Urothelium cell line (cell line): ENCODE results near the gene MAPKAPK5.
"Not testable (repeated sequence)": the region's sequence is repeated elsewhere in the genome, so short reads cannot be mapped to it uniquely, and the experiment has no call there.

Experiments used
- DNase-seq: peaks from one replicate; pipeline ENCODE4 v3.0.0; 2011; ENCODE audit warnings: low spot score, mixed read lengths
- FAIRE-seq: peaks from 2 replicates; lab custom pipeline; 2011; peaks lifted over from hg19 to GRCh38; lab: Jason Lieb, UNC

The MAPKAPK5 gene, protein sequence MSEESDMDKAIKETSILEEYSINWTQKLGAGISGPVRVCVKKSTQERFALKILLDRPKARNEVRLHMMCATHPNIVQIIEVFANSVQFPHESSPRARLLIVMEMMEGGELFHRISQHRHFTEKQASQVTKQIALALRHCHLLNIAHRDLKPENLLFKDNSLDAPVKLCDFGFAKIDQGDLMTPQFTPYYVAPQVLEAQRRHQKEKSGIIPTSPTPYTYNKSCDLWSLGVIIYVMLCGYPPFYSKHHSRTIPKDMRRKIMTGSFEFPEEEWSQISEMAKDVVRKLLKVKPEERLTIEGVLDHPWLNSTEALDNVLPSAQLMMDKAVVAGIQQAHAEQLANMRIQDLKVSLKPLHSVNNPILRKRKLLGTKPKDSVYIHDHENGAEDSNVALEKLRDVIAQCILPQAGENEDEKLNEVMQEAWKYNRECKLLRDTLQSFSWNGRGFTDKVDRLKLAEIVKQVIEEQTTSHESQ

DNA sequence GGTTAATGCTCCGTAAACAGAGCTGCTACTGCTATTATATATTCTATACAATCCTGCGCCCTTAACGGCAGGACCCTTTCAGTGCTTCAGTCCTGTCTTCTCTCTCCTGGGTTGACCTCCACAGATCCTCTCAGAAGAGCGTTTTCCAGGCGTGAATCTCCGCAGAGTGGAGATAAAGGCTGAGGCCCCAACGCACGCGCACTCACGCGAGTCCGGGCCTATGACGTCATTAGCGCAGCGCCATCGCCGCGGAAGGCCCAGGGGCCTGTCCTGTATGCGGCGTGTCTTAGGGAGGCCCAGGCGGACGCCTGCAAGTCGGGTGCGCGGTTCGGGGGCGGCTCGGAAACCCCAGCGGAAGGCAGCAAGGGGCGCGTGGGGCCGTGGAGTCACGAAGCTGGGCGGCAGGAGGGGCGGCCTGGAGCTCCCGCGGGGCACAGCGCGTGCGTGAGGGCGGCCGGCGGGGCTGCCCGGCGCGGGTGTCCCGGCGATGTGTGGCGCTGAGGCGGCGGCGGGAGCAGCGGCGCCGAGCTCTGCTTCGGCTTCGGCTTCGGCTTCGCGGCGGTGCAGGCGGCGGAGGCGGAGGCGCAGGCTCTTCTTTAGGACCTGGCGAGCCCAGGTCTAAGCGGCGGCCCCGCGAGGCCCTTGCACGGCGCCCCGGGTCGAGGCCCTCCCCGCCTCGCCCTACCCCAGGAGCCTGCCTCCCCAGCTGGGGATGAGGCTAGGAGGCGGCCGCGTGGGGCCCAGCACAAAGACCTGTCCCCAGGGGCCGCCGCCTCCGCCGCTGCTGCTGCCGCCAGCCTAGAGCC, at the start of gene MAPKAPK5:
Gene MAPKAPK5, plus strand, starts transcription at position 479 of the 806 bp plus-strand sequence. CDS start 506 bp downstream, outside the sequence.
- DNase-seq (peak; percentile 95), FAIRE-seq (peak; percentile 9)

DNA sequence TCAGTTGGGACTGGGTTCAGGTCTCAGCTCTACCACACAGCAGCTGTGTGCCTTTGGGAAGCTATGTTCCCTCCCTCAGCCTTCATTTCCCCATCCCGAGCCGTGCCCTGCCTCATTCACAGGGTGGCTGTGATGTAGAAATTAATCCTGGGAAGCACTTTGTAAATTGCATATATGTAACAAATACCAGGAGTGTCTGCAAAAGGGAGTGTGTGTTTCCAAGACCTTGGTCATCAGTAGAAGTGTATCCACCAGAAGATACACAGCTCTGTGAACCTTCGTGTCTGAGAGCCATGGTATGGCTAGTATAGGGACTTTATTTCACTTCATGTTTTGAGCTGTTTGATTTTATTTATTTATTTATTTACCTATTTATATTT, 49.2 kb upstream of the MAPKAPK5 start:
- DNase-seq, result no peak
- FAIRE-seq, result no peak

DNA sequence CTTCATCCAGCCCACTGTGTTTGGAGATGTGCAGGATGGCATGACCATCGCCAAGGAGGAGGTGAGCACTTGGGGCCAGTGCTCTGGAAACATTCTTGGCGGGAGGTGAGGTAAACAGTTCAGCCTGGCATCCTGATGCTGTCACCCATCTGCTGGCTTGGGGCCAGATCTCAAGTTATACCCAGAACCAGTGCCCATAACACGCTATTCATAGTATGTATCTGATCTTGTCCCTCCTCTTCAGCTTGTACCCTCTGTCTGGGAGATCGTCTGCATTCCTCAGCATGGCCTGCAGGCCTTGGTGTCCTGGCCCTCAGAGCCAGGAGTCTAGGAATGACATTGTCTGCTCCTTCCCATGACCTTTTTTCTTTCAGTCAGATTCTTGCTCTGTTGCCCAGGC, 43.8 kb upstream of the MAPKAPK5 start:
- FAIRE-seq (no peak), DNase-seq (no peak)

DNA sequence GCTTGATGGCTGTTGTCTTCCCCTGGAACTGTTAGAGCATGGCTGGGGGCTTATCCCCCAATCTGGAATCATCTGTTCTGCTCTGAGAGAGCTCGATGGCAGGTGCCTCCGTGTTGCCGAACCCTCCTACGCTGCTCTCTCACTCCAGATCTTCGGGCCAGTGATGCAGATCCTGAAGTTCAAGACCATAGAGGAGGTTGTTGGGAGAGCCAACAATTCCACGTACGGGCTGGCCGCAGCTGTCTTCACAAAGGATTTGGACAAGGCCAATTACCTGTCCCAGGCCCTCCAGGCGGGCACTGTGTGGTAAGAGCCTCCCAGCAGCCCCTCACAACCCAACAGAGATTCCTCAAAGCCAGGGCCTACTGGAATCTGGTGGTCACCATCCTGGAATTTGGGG, 42.3 kb upstream of the MAPKAPK5 start:
- FAIRE-seq (no peak), DNase-seq (no peak)

DNA sequence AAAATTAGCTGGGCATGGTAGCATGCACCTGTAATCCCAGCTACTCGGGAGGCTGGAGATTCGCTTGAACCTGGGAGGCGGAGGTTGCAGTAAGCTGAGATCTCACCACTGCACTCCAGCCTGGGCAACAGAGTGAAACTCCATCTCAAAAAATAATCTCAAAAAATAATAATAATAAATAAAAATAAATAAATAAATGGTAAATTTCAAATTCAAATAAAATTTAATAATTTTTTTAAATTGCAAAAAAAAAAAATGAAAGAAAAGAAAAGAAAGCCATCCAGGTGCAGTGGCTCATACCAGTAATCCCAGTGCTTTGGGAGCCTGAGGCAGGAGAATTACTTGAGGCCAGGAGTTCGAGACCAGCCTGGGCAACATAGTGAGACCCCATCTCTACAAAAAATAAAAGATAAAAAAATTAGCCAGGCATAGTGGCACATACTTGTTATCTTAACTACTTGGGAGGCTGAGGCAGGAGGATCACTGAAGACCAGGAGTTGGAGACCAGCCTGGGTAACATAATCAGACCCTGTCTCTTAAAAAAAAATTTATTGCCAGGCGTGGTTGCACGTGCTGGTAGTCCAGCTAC, 38.9 kb upstream of the MAPKAPK5 start:
- DNase-seq (no peak), FAIRE-seq (no peak)

DNA sequence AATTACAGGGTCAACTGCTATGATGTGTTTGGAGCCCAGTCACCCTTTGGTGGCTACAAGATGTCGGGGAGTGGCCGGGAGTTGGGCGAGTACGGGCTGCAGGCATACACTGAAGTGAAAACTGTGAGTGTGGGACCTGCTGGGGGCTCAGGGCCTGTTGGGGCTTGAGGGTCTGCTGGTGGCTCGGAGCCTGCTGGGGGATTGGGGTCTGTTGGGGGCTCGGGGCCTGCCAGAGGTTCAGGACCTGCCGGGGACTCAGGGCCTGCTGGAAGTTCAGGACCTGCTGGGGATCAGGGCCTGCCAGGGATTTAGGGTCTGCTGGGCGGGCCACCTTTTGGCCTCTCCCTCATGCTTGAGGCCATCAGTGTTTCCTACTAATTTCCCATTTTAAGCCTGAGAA, 38.2 kb upstream of the MAPKAPK5 start:
- no peak for DNase-seq
- no peak for FAIRE-seq

DNA sequence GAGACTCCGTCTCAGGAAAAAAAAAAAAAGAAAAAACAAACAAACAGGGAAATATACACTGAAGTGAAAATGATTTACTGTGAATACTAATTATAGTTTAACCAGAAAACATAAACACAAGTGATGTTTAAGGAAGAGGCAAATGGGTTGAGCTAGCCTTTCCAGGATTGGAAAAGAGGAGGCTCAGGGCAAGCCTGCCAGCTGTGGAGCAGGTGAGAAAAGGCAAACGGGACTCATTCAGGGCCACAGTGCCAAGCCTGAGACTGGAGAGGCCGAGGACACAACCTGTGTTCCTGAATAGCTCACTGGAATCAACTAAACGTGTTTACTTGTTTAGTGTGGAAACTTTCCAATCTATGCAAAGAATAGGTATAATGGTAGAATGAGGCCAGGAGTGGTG, 35.7 kb upstream of the MAPKAPK5 start:
- DNase-seq, result no peak
- FAIRE-seq, result no peak

DNA sequence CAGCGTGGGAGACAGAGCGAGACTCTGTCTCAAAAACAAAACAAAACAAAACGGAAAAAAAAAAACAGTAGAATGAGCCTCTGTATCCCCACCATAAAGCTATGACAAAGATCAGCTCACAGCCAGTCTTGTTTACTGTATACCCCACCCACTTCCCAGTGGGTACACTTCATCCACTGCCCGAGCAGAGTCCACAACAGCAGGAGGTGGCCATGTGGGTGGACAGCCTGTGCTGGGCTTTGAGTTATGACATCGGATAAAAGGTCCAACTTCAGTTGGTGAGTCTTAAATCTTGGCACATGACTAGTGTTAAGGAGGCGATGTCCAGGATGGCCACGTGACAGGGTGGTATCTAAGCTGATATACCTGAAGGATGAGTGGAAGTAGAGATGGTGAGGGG, 34.8 kb upstream of the MAPKAPK5 start:
- DNase-seq (no peak), FAIRE-seq (no peak)

DNA sequence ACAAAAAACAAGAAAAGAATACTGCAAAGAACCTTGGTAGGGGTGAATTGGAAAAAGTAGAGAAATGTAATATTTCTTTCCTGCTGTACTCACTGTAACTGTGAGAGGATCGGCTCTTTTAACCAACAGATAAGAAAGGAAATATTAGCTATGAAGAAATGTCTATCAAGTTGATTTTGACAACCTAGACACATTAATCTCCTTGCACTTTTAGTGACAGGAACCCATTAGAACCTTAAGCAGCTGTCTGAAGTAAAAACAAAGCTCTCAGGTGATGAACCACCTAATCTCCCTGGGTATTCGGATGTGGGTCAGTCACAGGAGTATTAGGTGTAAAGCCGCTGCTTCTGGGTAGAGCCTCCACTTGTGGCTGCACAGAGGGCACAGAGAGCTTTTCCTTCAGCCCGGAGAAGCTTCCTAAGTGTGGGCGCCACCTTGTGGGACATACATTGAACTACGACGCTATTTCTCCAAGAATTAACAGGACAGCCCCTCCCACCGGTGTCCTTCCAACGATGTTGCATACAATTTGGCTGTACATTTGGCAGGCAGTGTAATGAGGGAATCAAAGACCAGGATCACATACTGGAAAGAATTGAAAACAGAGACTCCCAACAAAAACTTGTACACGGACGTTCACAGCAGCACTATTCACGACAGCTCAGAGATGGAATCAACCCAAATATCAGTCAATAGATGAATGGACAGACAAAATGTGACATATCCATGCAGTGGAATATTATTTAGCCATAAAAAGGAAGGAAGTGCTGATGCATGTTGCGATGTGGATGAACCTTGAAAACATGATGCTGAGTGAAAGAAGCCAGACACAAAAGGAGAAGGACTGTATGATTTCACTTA, 28.9 kb upstream of the MAPKAPK5 start:
- FAIRE-seq, result no peak
- peak; percentile 86 for DNase-seq

DNA sequence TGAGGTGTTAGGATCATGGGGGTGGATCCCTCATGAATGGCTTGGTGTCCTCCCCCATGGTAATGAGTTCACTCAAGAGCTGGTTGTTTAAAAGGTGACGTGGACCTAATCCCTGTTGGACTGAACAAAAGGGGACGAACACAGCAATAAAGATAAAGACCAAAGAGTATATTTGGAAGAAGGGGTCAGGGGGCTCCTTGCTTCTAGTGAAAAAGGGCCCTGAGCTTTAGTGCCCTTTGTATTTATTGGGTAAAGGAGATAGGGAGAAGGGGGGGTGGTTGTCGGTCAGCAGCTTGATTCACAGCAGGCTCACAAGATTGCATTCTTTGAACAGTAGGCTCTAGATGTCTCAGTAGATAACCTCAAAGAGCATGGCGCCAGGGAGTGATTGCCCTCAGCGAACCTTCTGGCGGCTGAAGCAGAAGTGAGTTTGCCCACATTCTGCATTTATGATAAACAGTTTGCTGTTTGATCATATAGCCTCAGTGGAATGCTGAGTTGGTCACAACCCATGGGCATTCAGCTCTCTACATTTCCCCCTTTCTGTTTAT, 25.9 kb upstream of the MAPKAPK5 start:
- DNase-seq (no peak), FAIRE-seq (no peak)

DNA sequence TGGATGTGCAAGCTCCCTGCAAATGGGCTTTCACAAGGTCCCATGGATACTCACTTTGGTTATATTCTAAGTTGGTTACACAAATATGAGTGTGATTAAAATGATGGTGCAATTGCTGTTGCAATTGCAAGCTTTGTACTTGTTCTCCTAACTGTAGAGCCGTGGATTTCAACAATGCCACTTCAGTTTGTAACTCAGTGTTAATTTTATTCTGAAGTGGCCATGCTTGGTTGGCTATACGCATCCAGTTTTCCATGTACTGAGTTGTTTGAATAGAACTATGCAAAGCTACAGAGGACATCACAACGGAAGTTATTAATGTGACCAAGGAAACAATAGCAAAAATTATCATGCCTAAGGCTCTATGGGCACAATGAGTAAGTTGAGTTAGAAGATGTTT, 25.1 kb upstream of the MAPKAPK5 start:
- not testable (repeated sequence) for DNase-seq, FAIRE-seq

DNA sequence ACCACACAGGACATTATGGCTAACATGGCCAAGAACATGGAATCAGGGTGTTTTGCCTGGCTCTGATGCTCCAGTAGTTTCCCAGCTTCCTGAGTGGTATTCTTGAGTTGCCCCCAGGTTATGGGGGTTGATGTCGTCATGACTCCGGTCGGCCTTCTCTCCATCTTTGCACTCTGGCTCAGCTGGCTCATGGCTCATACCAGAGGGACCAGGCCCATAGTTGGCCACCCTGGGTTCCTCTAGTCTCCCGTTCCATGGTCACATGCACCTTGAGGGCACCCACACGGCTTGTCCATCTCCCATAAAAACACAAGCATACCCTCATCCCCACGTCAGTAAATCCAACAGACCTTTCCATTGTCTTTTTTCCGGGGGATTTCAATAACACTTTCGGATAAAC, 23.7 kb upstream of the MAPKAPK5 start:
- DNase-seq (no peak), FAIRE-seq (no peak)

DNA sequence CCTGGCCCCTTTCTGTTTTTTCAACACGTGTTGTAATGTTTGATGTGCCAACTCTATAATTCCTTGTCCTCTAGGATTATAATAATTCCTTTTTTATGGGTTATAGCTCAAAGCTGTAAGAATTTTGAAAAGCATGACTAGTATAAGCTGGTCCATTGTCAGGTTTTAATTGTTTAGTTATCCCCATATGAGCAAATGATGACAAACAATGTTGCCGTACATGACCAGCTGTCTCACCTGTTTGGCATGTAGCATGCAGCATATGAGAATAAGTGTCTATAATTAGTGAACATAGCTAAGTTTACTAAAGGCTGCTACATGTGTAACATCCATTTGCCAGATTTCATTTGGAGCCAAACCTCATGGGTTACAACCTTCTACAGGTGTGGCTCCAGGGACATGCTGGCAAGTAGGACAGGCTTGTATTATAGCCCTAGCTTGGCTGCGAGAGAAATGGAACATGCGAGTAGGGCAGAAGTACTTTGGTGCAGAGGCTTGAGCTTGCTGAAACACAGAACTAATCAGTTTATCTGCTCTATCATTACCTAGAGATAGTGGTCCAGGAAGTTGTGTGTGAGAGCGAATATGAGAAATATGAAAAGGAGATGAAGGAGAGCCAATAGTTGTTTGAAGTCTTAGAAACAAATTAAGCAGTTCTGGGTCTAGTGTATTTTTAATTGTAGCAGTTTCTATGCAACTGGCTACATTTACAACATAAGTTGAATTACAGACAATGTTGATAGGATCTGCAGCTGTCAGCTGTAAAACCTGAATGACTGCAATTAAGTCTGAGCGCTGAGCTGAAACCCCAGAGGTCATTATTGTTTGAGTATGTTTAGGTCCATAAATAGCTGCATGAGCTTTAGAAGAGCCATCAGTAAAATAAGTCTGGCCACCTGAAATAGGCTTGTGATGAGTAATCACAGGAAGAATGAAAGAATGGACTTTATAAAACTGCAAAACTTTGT, 22.6 kb upstream of the MAPKAPK5 start:
- FAIRE-seq (no peak), DNase-seq (no peak)

DNA sequence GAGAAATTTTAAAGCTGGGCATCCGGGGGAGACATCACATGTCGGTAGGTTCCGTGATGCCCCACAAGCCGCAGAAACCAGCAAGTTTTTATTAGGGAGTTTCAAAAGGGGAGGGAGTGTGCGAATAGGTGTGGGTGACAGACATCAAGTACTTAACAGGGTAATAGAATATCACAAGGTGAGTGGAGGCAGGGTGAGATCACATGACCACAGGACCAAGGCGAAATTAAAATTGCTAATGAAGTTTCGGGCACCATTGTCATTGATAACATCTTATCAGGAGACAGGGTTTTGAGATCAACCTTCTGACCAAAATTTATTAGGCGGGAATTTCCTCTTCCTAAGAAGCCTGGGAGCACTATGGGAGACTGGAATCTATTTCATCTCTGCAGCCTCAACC, 21.2 kb upstream of the MAPKAPK5 start:
- FAIRE-seq, DNase-seq: not testable (repeated sequence)

DNA sequence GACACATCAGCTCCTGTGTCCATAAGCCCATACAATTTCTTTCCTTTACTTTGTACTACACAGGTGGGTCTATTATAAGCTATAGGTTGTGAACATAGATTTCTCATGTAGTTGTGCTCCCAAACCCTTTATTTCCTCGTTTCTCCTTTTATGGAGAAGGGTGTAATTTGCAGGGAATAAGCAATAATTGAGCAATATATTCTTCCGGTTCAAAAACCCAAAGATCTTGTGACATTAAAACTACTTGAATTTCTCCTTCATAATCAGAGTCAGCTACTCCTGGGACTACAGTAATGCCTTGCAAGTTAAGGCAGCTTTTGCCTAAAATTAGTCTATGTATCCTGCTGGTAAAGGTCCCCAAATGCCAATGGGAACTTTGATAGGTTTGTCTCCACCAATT, 19.1 kb upstream of the MAPKAPK5 start:
- FAIRE-seq (no peak), DNase-seq (no peak)

DNA sequence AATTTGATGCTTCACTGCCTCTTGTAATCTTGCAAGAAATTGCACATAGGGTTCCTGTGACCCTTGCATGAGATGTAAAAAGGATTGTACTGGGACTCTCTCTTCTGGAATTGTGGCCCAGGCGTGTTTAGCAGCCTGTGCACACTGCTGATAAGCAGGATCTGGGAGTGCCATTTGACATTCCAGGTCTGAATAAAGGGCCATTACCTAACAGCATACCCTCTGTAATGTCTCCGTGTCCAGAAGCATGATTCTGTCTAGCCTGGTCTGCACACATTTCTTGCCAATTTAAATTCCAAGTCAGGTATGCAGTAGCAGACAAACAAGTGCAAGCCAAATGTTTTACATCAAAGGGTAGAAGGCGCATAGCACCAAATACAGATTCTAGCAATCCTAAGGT, 18.1 kb upstream of the MAPKAPK5 start:
- no peak for DNase-seq
- no peak for FAIRE-seq

DNA sequence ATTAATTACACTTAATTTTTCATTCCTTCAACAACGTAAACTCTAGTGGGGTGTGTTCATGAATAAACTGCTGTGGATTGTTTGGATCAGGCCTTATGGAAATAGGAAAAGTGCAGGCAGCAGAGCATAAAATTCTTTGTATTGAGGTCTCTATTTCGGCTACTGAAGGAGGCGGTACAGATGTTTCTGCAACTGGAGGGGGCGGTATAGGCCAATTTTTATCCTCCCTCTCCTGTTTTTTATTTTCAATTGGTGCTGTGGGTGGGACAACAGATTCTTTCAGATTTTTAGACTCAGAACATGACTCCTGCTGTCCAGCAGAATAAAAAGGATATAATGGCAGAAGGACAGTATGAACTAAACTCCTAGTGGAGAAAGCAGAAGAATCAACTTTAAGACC, 17.7 kb upstream of the MAPKAPK5 start:
- DNase-seq, FAIRE-seq: not testable (repeated sequence)

DNA sequence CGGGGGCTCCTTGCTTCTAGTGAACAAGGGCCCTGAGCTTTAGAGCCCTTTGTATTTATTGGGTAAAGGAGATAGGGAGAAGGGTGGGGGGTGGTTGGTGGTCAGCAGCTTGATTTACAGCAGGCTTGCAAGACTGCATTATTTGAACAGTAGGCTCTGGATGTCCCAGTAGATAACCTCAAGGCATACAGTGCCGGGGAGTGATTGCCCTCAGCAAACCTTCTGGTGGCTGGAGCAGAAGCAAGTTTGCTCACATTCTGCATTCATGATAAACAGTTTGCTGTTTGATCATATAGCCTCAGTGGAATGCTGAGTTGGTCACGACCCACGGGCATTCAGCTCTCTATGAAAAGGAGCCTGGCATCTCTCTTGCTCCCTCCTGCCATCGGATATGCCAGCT, 16.5 kb upstream of the MAPKAPK5 start:
- FAIRE-seq (no peak), DNase-seq (no peak)

DNA sequence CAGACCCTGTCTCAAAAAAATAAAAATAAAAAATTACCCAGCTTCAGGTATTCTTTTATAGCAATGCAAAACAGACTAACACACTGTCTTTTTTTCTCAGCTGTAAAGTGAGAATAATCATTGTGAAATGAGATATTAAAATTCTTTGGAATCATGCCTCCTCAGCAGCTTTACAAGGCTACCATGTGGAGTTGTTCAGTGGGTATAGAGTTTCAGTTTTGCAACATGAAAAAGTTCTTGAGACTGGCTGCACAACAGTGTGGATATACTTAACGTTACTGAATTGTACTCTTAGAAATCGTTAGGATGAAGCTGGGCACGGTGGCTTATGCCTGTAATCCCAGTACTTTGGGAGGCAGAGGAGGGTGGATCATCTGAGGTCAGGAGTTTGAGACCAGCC, 15.7 kb upstream of the MAPKAPK5 start:
- DNase-seq, result no peak
- FAIRE-seq, result no peak
